ENCODE measurements around the gene RABAC1.
"Not testable (repeated sequence)": the region's sequence is repeated elsewhere in the genome, so short reads cannot be mapped to it uniquely, and the experiment has no call there.

RABAC1 gene

GRCh38 chr19:41944336-41944735 is 14.8 kb downstream of the RABAC1 start:
- no peak for DNase-seq

DNA sequence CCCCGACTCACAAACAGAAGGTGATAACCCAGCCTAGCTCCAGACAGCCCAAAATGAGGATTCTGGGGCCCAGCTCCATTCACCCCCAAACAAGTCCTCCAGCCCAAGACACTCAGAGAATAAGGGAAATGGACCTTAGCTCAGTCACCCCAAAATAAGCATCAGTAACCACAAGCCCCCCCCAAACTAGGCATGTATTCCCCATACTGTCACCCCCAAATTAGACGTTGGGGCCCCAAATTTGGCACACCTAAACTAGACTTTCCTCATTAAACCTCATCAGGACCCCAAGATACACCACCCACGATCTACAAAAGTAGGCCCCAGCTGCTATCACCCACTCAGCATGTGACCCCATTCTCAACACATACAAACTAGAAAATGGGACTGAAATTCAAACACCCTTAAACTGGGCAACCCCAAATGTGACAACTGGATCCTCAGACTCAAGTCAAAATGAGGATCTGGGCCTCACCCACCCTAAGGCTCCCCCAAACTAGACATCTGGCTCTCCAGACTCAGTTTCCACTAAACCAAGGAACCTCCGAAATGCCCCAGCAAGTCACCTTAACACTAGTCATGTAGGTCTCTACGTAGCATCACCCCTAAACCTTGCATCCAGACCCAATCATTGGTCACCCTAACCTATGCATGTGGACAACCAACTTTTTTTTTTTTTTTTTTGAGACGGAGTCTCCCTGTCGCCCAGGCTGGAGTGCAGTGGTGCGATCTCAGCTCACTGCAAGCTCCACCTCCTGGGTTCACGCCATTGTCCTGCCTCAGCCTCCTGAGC is 17.5 kb downstream of the RABAC1 start:
- DNase-seq = no peak

- DNase-seq = no peak
These were observed 18.3 kb downstream of the RABAC1 start for GRCh38 chr19:41940731-41941409.

GRCh38 chr19:41939861-41940730 is 19.0 kb downstream of the RABAC1 start:
- DNase-seq = peak; percentile 47

GRCh38 chr19:41939209-41939608 is 19.9 kb downstream of the RABAC1 start:
- DNase-seq = not testable (repeated sequence)

- no peak for DNase-seq
These were observed 21.3 kb downstream of the RABAC1 start for GRCh38 chr19:41937525-41938468.

GRCh38 chr19:41936961-41937360 is 22.2 kb downstream of the RABAC1 start:
- DNase-seq = no peak

GRCh38 chr19:41936416-41936850 is 22.7 kb downstream of the RABAC1 start:
- DNase-seq = no peak

- DNase-seq = no peak
These were observed 23.2 kb downstream of the RABAC1 start for GRCh38 chr19:41935760-41936415.

GRCh38 chr19:41934849-41935374 is 24.2 kb downstream of the RABAC1 start:
- DNase-seq = peak; percentile 69

DNA sequence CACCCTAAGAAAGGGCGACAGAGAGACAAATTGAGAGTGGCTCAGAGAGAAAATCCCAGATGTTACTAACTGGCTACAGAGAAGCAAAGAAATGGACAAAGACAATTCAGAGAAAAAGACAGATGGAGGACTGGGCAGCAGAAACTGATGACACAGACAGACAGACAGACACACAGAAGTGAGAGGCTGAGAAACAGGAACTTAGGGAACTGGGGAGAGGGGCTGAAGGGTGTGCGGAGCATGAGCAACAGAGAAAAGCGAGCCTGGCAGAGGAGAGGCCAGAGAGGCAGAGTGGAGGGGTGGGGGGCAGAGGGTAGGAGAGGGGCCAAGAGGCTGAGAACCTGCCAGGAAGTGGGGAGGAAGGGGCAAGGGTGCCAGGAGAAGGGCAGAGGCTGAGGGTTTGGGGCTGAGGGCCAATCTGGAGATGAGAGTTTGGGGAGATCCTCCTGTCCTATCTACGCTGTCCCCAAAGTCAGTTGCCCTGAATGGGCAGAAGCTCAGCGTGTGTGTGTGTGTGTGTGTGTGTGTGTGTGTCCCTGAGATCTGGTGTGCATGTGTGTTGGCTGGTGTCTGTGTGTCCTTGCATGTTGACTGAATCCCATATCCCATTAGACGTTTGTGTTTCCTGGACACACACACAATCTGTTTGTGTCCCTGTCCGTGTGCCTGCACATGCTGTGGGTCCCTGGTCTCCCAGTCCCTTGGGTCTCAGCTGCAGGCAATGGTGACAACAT is 25.3 kb downstream of the RABAC1 start:
- DNase-seq = no peak

GRCh38 chr19:41932720-41933332 is 26.3 kb downstream of the RABAC1 start:
- no peak for DNase-seq

- DNase-seq = no peak
These were observed 26.8 kb downstream of the RABAC1 start for GRCh38 chr19:41932259-41932719.

- DNase-seq = no peak
These were observed 28.1 kb downstream of the RABAC1 start for GRCh38 chr19:41930926-41931592.

GRCh38 chr19:41930322-41930722 is 28.8 kb downstream of the RABAC1 start:
- DNase-seq = no peak

DNA sequence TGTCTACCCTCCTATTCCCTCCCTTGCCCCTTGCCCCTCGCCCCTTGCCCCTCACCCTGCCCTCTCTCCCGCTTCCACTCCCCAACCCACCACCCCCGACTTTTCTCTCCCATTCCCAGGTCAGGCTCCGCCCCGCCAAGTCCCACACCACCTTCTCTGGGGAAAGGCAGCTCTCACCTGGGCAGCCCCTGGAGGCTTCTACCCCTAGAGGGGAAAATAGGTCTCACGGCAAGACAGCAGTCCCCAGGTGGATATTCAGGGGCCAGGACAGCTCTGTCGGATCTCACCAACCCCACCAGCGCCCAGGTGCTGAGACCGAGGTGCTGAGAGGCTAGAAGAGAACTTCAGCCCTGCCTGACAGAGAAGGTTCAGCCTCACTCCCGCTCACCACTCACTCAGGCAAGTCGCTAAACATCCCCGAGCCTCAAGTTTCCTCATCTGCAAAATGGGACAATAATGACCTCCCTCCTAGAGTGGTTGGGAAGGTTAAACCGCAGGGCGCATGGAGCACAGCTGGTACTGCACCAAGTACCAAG is 29.5 kb downstream of the RABAC1 start:
- DNase-seq = no peak

DNA sequence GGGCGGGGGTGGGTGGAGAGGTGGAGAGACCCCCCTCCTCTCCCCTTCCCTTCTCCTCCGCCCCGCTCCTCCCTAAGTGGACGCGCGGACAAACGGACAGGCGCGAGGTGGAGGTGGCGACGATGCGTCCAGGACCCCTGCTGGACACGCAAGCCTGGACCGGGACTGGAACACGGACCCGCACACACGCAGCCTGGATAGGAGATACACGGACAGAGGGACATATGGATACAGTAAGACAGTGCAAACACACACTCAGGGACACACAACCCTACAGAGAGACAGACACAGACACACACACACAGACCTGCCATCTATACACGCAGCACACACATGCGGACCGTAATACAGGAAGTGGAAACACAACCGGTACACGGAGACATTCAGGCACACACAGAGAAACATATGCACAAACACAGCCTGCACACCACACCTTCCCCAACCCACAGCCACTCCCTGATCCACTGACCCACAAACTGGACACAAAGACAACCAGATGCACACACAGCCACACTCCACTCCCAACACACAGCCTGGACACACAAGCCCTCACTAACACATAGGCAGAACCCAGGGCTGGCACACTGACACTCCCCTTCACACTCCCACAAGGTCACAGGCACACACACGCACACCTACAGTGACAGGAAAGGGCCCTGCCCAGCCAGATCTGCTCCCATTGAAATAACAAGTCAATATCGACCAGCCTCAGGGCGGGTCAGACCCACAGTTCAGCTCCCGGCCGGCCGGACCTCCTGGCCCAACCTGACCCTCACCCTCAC is 30.2 kb downstream of the RABAC1 start:
- DNase-seq = no peak

GRCh38 chr19:41928221-41928683 is 30.9 kb downstream of the RABAC1 start, which contains the start of gene ERFL:
TSS of gene ERFL (minus strand) at chr19:41928449. CDS start at chr19:41912919, 15,530 bp downstream.
- DNase-seq = no peak

Data from NCI-H1105 (cell line).